Mucosa of descending colon (tissue), 3 donors: ENCODE measurements around the gene ZRANB2. TPM values are rescaled to one million over a fixed set of nuclear protein-coding genes. Genes with fewer than 3 reads are reported as not detected.

Experiments
- ATAC-seq: fragments of 200-7000 bp; cut with Tn5 transposase; one replicate; pipeline ENCODE4 v1.9.1; 2020; ENCODE audit warnings: mild to moderate bottlenecking, moderate library complexity
- DNase-seq, 3 donors: peaks; one replicate each; pipeline ENCODE4 v3.0.0-alpha.2; 2020
- H3K36me3 ChIP-seq: fragments of 200-600 bp; one replicate; pipeline ENCODE4 v1.8.0; 2021; ENCODE audit warnings: low read depth, mild to moderate bottlenecking
- H3K4me1 ChIP-seq: fragments of 200-600 bp; one replicate; pipeline ENCODE4 v1.8.0; 2021; ENCODE audit warnings: low read depth, mild to moderate bottlenecking
- H3K4me3 ChIP-seq: fragments of 200-600 bp; one replicate; pipeline ENCODE4 v1.8.0; 2021; ENCODE audit warnings: mild to moderate bottlenecking
- H3K9me3 ChIP-seq: fragments of 200-600 bp; one replicate; pipeline ENCODE4 v1.8.0; 2021; ENCODE audit warnings: mild to moderate bottlenecking
- CTCF ChIP-seq: fragments of 200-600 bp; IDR thresholded peaks from one replicate; pipeline ENCODE4 v1.8.0; 2022; ENCODE audit warnings: antibody characterized with exemption, mild to moderate bottlenecking
- intact Hi-C, 2 donors: fragments of 100-400 bp; cut with DNase I in 1 of 2; cut with micrococcal nuclease in 1 of 2; formaldehyde crosslinking; loops; one replicate each; pipeline versions ENCODE4 v1.11.0 to v1.11.1; 2022; cut with DNase I, micrococcal nuclease
- total RNA-seq, 3 donors: library from RNA; stranded (reverse); fragmentation: NEBNext Ultra II Directional in 2 of 3; extraction: Animal tissue kit (Norgen Biotek cat#: 25700) in 2 of 3; gene quantifications; one replicate each; pipeline versions ENCODE4 v1.2.1 to v1.2.4, GENCODE V29; 2021 to 2023
- donor health status: DM: no; HTN: no; CAD: no; lungs with moderate emphysema.
- donor health status: DM: no; HTN: no; CAD: no.
- donor health status: DM: no; HTN: yes; CAD: no.

Gene ZRANB2
- total RNA-seq, 3 donors from 2014 or later, result 74.8 to 108 (median 94.9) TPM

GRCh38 chr1:71037066-71037465 is 43.8 kb downstream of the ZRANB2 start:
- H3K9me3 ChIP-seq, result no peaks in the 10 kb centered on the region
- no peaks in the 10 kb centered on the region for H3K4me1 ChIP-seq
- DNase-seq (no peak), ATAC-seq (no peak)
- no peak overlapping the region for H3K4me3 ChIP-seq
- intact Hi-C loops, result no loop called here
- no peak for TF ChIP-seq CTCF
- no peaks in the 10 kb centered on the region for H3K36me3 ChIP-seq

GRCh38 chr1:71033136-71033535 is 47.7 kb downstream of the ZRANB2 start:
- H3K9me3 ChIP-seq, result no peaks in the 10 kb centered on the region
- no peaks in the 10 kb centered on the region for H3K4me1 ChIP-seq
- TF ChIP-seq CTCF, result no peak
- H3K4me3 ChIP-seq, result no peak overlapping the region
- no peak for ATAC-seq
- no peaks in the 10 kb centered on the region for H3K36me3 ChIP-seq
- DNase-seq, result no peak
- intact Hi-C loops, result no loop called here

- no peaks in the 10 kb centered on the region for H3K9me3 ChIP-seq
- no peak overlapping the region for H3K4me3 ChIP-seq
- H3K4me1 ChIP-seq, result no peaks in the 10 kb centered on the region
- DNase-seq (no peak), ATAC-seq (no peak)
- intact Hi-C loops, result no loop called here
- TF ChIP-seq CTCF, result no peak
- no peaks in the 10 kb centered on the region for H3K36me3 ChIP-seq
These were observed 49.4 kb downstream of the ZRANB2 start for GRCh38 chr1:71031426-71031825.

GRCh38 chr1:71030026-71030425 is 50.8 kb downstream of the ZRANB2 start:
- intact Hi-C loops, result no loop called here
- H3K36me3 ChIP-seq, result no peaks in the 10 kb centered on the region
- no peak for ATAC-seq

GRCh38 chr1:71028981-71029380 is 51.9 kb downstream of the ZRANB2 start:
- no peaks in the 10 kb centered on the region for H3K4me1 ChIP-seq
- no peaks in the 10 kb centered on the region for H3K9me3 ChIP-seq
- intact Hi-C loops, result no loop called here
- ATAC-seq (no peak), DNase-seq (no peak)
- no peak overlapping the region for H3K4me3 ChIP-seq
- TF ChIP-seq CTCF, result no peak
- no peaks in the 10 kb centered on the region for H3K36me3 ChIP-seq

More at GRCh38 chr1:71030026-71030425, 50.8 kb downstream of the ZRANB2 start:
- Histone ChIP-seq H3K4me1 (no peaks in the 10 kb centered on the region), H3K4me3 (no peak overlapping the region), H3K9me3 (no peaks in the 10 kb centered on the region)
- no peak for DNase-seq
- TF ChIP-seq CTCF, result no peak

GRCh38 chr1:71027991-71028390 is 52.8 kb downstream of the ZRANB2 start:
- no peaks in the 10 kb centered on the region for H3K36me3 ChIP-seq
- H3K4me1 ChIP-seq, result no peaks in the 10 kb centered on the region
- TF ChIP-seq CTCF, result no peak
- DNase-seq, result no peak
- no peaks in the 10 kb centered on the region for H3K9me3 ChIP-seq
- intact Hi-C loops, result no loop called here
- ATAC-seq, result no peak
- H3K4me3 ChIP-seq, result no peak overlapping the region
